Endothelial cell of umbilical vein (primary cell): ENCODE results near the gene GPHA2.

Experiments
- POLR2A ChIP-seq: IDR thresholded peaks from 2 replicates; pipeline ENCODE4 v1.6.1; 2012; ENCODE audit warnings: low read depth, mild to moderate bottlenecking, control low read depth, low read length
- POLR2AphosphoS5 ChIP-seq: IDR thresholded peaks from 2 replicates; pipeline ENCODE4 v1.6.1; 2012; ENCODE audit warnings: low read depth, mild to moderate bottlenecking, control low read depth, low read length, moderate library complexity; ENCODE audit not compliant: insufficient read depth
- TF ChIP-seq, protein P1 (sequence below): IDR thresholded peaks from 2 replicates; pipeline ENCODE4 v1.6.1; 2011; ENCODE audit not compliant: insufficient read depth, insufficient read length
- TF ChIP-seq, protein P2 (sequence below), 2 donors: IDR thresholded peaks; 1 replicate in 1 of 2; 2 replicates in 1 of 2; pipeline ENCODE4 v1.5.1; 2011; ENCODE audit warnings: low read length in 2 of 2, mild to moderate bottlenecking in 2 of 2, moderate library complexity in 2 of 2, control low read depth in 1 of 2, inconsistent platforms in 1 of 2, low read depth in 1 of 2; ENCODE audit not compliant: insufficient read depth in 1 of 2; ENCODE audit errors: extremely low read depth in 1 of 2

DNA sequence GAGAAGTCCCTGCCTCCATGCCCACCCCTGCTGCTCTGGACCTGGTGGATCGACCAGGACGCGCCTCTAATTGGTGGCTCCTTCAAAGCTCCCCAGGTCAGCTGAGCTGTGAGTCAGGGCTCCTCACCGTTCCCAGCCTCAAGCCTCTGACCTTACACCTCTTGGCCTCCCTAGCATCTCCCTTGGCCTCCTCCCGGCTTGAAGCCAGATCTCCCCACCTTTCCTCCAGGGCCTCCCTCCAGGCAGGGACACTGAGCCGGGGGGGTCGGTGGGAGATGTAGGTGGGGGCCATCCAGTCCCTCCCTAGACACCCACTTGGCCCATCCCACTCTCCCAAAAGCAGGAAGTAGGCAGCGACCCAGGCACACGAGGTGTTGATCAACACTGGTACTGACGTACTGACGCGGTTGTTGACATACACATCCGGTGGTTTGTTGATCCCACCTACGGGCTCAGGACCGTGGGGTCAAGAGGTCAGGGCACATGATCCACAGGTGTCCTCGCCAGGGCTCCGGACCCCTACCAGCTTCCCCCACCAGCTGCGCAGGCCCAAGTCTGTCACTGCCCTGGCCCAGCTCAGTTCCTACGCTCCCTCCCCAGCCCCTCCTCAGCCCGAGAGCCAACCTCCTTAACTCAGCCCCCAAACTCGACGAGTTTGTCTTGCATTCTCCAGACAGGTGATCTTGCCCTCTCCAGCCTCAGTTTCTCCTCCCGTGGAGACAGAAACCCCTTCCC is 19.5 kb downstream of the GPHA2 start:
- TF ChIP-seq, protein P1, sequence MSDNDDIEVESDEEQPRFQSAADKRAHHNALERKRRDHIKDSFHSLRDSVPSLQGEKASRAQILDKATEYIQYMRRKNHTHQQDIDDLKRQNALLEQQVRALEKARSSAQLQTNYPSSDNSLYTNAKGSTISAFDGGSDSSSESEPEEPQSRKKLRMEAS, result no peak
- no peak for TF ChIP-seq POLR2A
- TF ChIP-seq, protein P2, sequence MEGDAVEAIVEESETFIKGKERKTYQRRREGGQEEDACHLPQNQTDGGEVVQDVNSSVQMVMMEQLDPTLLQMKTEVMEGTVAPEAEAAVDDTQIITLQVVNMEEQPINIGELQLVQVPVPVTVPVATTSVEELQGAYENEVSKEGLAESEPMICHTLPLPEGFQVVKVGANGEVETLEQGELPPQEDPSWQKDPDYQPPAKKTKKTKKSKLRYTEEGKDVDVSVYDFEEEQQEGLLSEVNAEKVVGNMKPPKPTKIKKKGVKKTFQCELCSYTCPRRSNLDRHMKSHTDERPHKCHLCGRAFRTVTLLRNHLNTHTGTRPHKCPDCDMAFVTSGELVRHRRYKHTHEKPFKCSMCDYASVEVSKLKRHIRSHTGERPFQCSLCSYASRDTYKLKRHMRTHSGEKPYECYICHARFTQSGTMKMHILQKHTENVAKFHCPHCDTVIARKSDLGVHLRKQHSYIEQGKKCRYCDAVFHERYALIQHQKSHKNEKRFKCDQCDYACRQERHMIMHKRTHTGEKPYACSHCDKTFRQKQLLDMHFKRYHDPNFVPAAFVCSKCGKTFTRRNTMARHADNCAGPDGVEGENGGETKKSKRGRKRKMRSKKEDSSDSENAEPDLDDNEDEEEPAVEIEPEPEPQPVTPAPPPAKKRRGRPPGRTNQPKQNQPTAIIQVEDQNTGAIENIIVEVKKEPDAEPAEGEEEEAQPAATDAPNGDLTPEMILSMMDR (IDR thresholded peaks at IDR 0.05; ENCODE audit: extremely low read depth in 1 of 2, insufficient read depth in 1 of 2, low read depth in 1 of 2, low read length in 2 of 2), result no peak
- no peak for TF ChIP-seq POLR2AphosphoS5
